ENCODE measurements around the gene CRHR2.
A peak's percentile ranks its signal among the peaks of the same experiment; 100 is the strongest.

The CRHR2 gene

GRCh38 chr7:30703756-30704155 is 21.5 kb upstream of the CRHR2 start:
- Histone ChIP-seq H3K9me3 (ENCODE audit: low read length) (no peaks in the 10 kb centered on the region), H3K9ac (ENCODE audit: low read length) (no peak overlapping the region), H3K27ac (ENCODE audit: low read depth, low read length, poor library complexity, severe bottlenecking) (no peak overlapping the region), H2AFZ (ENCODE audit: low read length) (no peak overlapping the region), H3K79me2 (ENCODE audit: insufficient read depth, low read length) (no peaks in the 10 kb centered on the region), H3K9me2 (ENCODE audit: low read depth, low read length) (no peaks in the 10 kb centered on the region), H3K4me1 (ENCODE audit: insufficient read depth, low read length, severe bottlenecking) (no peaks in the 10 kb centered on the region), H3K4me3 (ENCODE audit: low read depth, low read length, poor library complexity, severe bottlenecking) (no peak overlapping the region), H3K36me3 (ENCODE audit: insufficient read depth, low read length) (no peaks in the 10 kb centered on the region), H4K20me1 (ENCODE audit: insufficient read depth, low read length) (no peaks in the 10 kb centered on the region), H3K4me2 (ENCODE audit: low read length) (no peak overlapping the region), H3F3A (ENCODE audit: insufficient read depth, low read length) (no peaks in the 10 kb centered on the region), H3K27me3 (ENCODE audit: insufficient read depth, low read length) (0 out of 2 replicates have a peak, but pooled peaks cover 24% of the 10 kb centered on the region)
- TF ChIP-seq EZH2 (IDR thresholded peaks at IDR 0.05; ENCODE audit: borderline replicate concordance, low read length) (no peak), CTCF (IDR thresholded peaks at IDR 0.05; ENCODE audit: low read length) (no peak)

GRCh38 chr7:30702200-30702599 is 19.9 kb upstream of the CRHR2 start:
- TF ChIP-seq CTCF (IDR thresholded peaks at IDR 0.05; ENCODE audit: low read length), result peak; percentile 32; the same call in 1 of the 2 replicates
- TF ChIP-seq EZH2 (IDR thresholded peaks at IDR 0.05; ENCODE audit: borderline replicate concordance, low read length), result no peak
- no peak overlapping the region for H2AFZ ChIP-seq (ENCODE audit: low read length)
- no peaks in the 10 kb centered on the region for H3K9me3 ChIP-seq (ENCODE audit: low read length)
- H3K4me3 ChIP-seq (ENCODE audit: low read depth, low read length, poor library complexity, severe bottlenecking), result no peak overlapping the region
- no peaks in the 10 kb centered on the region for H3K9me2 ChIP-seq (ENCODE audit: low read depth, low read length)
- H3K9ac ChIP-seq (ENCODE audit: low read length), result no peak overlapping the region
- no peak overlapping the region for H3K27ac ChIP-seq (ENCODE audit: low read depth, low read length, poor library complexity, severe bottlenecking)
- H3F3A ChIP-seq (ENCODE audit: insufficient read depth, low read length), result no peaks in the 10 kb centered on the region
- no peaks in the 10 kb centered on the region for H4K20me1 ChIP-seq (ENCODE audit: insufficient read depth, low read length)
- H3K79me2 ChIP-seq (ENCODE audit: insufficient read depth, low read length), result no peaks in the 10 kb centered on the region
- no peaks in the 10 kb centered on the region for H3K4me1 ChIP-seq (ENCODE audit: insufficient read depth, low read length, severe bottlenecking)
- H3K4me2 ChIP-seq (ENCODE audit: low read length), result no peak overlapping the region
- H3K36me3 ChIP-seq (ENCODE audit: insufficient read depth, low read length), result no peaks in the 10 kb centered on the region
- H3K27me3 ChIP-seq (ENCODE audit: insufficient read depth, low read length), result peaks cover 14% of the 10 kb centered on the region; the same call in 1 of the 2 replicates

DNA sequence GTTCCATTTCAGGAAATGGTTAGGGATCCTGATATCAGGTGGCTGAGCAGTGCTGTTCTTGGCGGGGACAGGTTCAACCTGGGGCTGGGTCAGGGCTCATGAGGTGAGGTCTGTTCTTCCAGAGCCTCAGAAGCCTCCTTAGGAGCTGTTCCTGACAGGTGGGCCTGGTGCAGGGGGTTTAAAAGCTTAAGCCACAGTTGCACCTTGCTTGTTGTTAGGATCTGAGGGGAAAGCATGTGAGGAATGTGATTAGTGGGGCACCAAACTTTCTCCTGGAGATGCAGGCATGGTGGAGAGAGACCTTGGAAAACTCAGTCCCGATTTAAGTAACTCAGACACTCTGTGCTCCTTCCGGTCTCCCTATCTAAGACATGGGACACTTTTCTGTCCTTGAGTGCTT is 18.7 kb upstream of the CRHR2 start:
- Histone ChIP-seq H3K36me3 (ENCODE audit: insufficient read depth, low read length) (no peaks in the 10 kb centered on the region), H3K79me2 (ENCODE audit: insufficient read depth, low read length) (no peaks in the 10 kb centered on the region), H2AFZ (ENCODE audit: low read length) (no peak overlapping the region), H3K4me1 (ENCODE audit: insufficient read depth, low read length, severe bottlenecking) (no peaks in the 10 kb centered on the region), H3K27me3 (ENCODE audit: insufficient read depth, low read length) (peaks cover 9% of the 10 kb centered on the region; the same call in 1 of the 2 replicates), H3K9me3 (ENCODE audit: low read length) (no peaks in the 10 kb centered on the region), H3K9ac (ENCODE audit: low read length) (no peak overlapping the region), H3K4me2 (ENCODE audit: low read length) (no peak overlapping the region), H3K27ac (ENCODE audit: low read depth, low read length, poor library complexity, severe bottlenecking) (no peak overlapping the region), H3K9me2 (ENCODE audit: low read depth, low read length) (no peaks in the 10 kb centered on the region), H3K4me3 (ENCODE audit: low read depth, low read length, poor library complexity, severe bottlenecking) (no peak overlapping the region), H4K20me1 (ENCODE audit: insufficient read depth, low read length) (no peaks in the 10 kb centered on the region), H3F3A (ENCODE audit: insufficient read depth, low read length) (no peaks in the 10 kb centered on the region)
- TF ChIP-seq EZH2 (IDR thresholded peaks at IDR 0.05; ENCODE audit: borderline replicate concordance, low read length) (no peak), CTCF (IDR thresholded peaks at IDR 0.05; ENCODE audit: low read length) (no peak)
